HEK293T (cell line): ENCODE results near the gene FAM111A.

Experiments used
- BHLHE40 ChIP-seq: fragments of 450-650 bp; IDR thresholded peaks from 2 replicates; pipeline ENCODE4 v1.6.1; 2016; ENCODE audit warnings: mild to moderate bottlenecking, moderate library complexity, borderline replicate concordance
- CTBP1 ChIP-seq: fragments of 450-650 bp; IDR thresholded peaks from 2 replicates; pipeline ENCODE4 v1.6.1; 2016; ENCODE audit warnings: borderline replicate concordance
- ELF4 ChIP-seq: fragments of 450-650 bp; IDR thresholded peaks from 2 replicates; pipeline ENCODE4 v1.6.1; 2017; ENCODE audit warnings: antibody characterized with exemption
- FOXA1 ChIP-seq: fragments of 450-650 bp; IDR thresholded peaks from 2 replicates; pipeline ENCODE4 v1.6.1; 2016; ENCODE audit warnings: mild to moderate bottlenecking
- FOXM1 ChIP-seq: fragments of 450-650 bp; IDR thresholded peaks from 2 replicates; pipeline ENCODE4 v1.6.1; 2017; ENCODE audit warnings: mild to moderate bottlenecking, borderline replicate concordance
- HDGF ChIP-seq: fragments of 450-650 bp; IDR thresholded peaks from 2 replicates; pipeline ENCODE4 v1.6.1; 2017; ENCODE audit warnings: antibody characterized with exemption, borderline replicate concordance
- L3MBTL2 ChIP-seq: fragments of 450-650 bp; conservative IDR thresholded peaks from 2 replicates; pipeline ENCODE4 v1.6.1; 2016; ENCODE audit warnings: mild to moderate bottlenecking
- NFRKB ChIP-seq: fragments of 450-650 bp; IDR thresholded peaks from 2 replicates; pipeline ENCODE4 v1.6.1; 2016; ENCODE audit warnings: mild to moderate bottlenecking, moderate library complexity
- SP1 ChIP-seq: fragments of 450-650 bp; IDR thresholded peaks from 2 replicates; pipeline ENCODE4 v1.6.1; 2017
- SUZ12 ChIP-seq: fragments of 450-650 bp; IDR thresholded peaks from 2 replicates; pipeline ENCODE4 v1.6.1; 2016; ENCODE audit warnings: mild to moderate bottlenecking
- TARDBP ChIP-seq: fragments of 450-650 bp; IDR thresholded peaks from 2 replicates; pipeline ENCODE4 v1.6.1; 2016
- ZNF384 ChIP-seq: fragments of 450-650 bp; IDR thresholded peaks from 2 replicates; pipeline ENCODE4 v1.6.1; 2016
- TF ChIP-seq, protein P1 (sequence below): fragments of 450-650 bp; IDR thresholded peaks from 2 replicates; pipeline ENCODE4 v1.6.1; 2016

DNA sequence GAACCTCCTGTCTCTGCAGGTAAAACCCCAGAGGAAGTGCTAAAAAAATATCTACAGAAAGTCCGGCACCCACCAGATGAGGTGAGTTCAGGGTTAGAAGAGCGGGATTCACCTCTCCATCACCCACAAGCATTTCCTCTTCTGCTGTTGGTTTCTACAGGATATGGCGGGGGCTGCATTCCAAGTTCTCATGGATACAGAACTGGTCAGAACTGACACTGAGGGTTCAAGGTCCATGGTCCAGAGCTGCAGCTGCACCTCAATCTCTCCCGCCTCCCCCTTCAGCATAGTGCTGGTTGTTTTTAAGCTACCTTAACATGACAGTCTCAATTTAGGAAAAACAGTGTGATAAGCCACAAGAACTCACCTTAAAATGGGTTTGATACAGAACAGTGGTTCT is 48.4 kb downstream of the FAM111A start:
- no peak for TF ChIP-seq HDGF
- TF ChIP-seq FOXM1, result no peak
- no peak for TF ChIP-seq L3MBTL2
- TF ChIP-seq, protein P1, sequence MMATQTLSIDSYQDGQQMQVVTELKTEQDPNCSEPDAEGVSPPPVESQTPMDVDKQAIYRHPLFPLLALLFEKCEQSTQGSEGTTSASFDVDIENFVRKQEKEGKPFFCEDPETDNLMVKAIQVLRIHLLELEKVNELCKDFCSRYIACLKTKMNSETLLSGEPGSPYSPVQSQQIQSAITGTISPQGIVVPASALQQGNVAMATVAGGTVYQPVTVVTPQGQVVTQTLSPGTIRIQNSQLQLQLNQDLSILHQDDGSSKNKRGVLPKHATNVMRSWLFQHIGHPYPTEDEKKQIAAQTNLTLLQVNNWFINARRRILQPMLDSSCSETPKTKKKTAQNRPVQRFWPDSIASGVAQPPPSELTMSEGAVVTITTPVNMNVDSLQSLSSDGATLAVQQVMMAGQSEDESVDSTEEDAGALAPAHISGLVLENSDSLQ, result no peak
- no peak for TF ChIP-seq NFRKB
- TF ChIP-seq SUZ12, result no peak
- TF ChIP-seq ELF4, result no peak
- TF ChIP-seq BHLHE40, result no peak
- TF ChIP-seq FOXA1, result no peak
- no peak for TF ChIP-seq SP1
- TF ChIP-seq ZNF384, result no peak
- no peak for TF ChIP-seq TARDBP
- no peak for TF ChIP-seq CTBP1
